ENCODE results near the gene MINK1. TPM values are rescaled to one million over a fixed set of nuclear protein-coding genes. Genes with fewer than 3 reads are reported as not detected.
A peak's percentile ranks its signal among the peaks of the same experiment; 100 is the strongest.

MINK1 gene
- polyA plus RNA-seq, 4 donors: 49.2 to 110 (median 64.7) TPM

- FAIRE-seq: no peak
- H3K36me3 ChIP-seq (ENCODE audit: control insufficient read depth in 3 of 3, insufficient read depth in 2 of 3, low read depth in 1 of 3, low read length in 3 of 3): peaks cover 0 to 51% (median 24%) of the 10 kb centered on the region in 3 donors
These were observed 113.3 kb downstream of the MINK1 start for GRCh38 chr17:4946312-4946976.

GRCh38 chr17:4947010-4947410, 113.9 kb downstream of the MINK1 start:
- Histone ChIP-seq H3K4me3 (ENCODE audit: low read depth in 1 of 3, low read length in 3 of 3) (peak overlapping the region; percentile 87 to 99 (median 93)), H3K27ac (ENCODE audit: low read depth in 1 of 3, low read length in 2 of 3) (peak overlapping the region; percentile 86 to 97 (median 86)), H3K27me3 (ENCODE audit: control insufficient read depth in 3 of 3, insufficient read depth in 3 of 3, low read length in 3 of 3) (no peaks in the 10 kb centered on the region), H3K9me3 (ENCODE audit: control insufficient read depth in 2 of 2, insufficient read depth in 1 of 2, low read depth in 1 of 2, low read length in 1 of 2) (no peaks in the 10 kb centered on the region), H3K36me3 (ENCODE audit: control insufficient read depth in 3 of 3, insufficient read depth in 2 of 3, low read depth in 1 of 3, low read length in 3 of 3) (peaks cover 0 to 48% (median 24%) of the 10 kb centered on the region in 3 donors), H3K4me1 (ENCODE audit: control insufficient read depth in 3 of 3, insufficient read depth in 2 of 3, low read depth in 1 of 3, low read length in 2 of 3) (peaks cover 4 to 41% (median 16%) of the 10 kb centered on the region in 3 donors)
- no peak for DNase-seq
- FAIRE-seq: no peak
- 0 to 5% (median 0%) methylated on average over 5 to 7 of the region's 7 CpGs for WGBS, 3 donors

More at GRCh38 chr17:4946312-4946976, 113.3 kb downstream of the MINK1 start:
- Histone ChIP-seq H3K27me3 (ENCODE audit: control insufficient read depth in 3 of 3, insufficient read depth in 3 of 3, low read length in 3 of 3) (no peaks in the 10 kb centered on the region), H3K9me3 (ENCODE audit: control insufficient read depth in 2 of 2, insufficient read depth in 1 of 2, low read depth in 1 of 2, low read length in 1 of 2) (no peaks in the 10 kb centered on the region), H3K27ac (ENCODE audit: low read depth in 1 of 3, low read length in 2 of 3) (peak overlapping the region; percentile 86 to 97 (median 86)), H3K4me1 (ENCODE audit: control insufficient read depth in 3 of 3, insufficient read depth in 2 of 3, low read depth in 1 of 3, low read length in 2 of 3) (peaks cover 4 to 42% (median 18%) of the 10 kb centered on the region in 3 donors), H3K4me3 (ENCODE audit: low read depth in 1 of 3, low read length in 3 of 3) (peak overlapping the region; percentile 87 to 99 (median 93))
- DNase-seq: no peak
- WGBS, 3 donors: 8 to 21% (median 8%) methylated on average over 16 of the region's 16 CpGs

Other genes with a start within 250 kb of the MINK1 start
- 10 to 100 TPM in 1 of 4 donors, 1 to 10 TPM in 1, not detected in 2; 1.5 to 10.4 TPM for gene SMTNL2, start 248.8 kb upstream of the MINK1 start, polyA plus RNA-seq
- gene ALOX15, start 191.7 kb upstream of the MINK1 start, polyA plus RNA-seq: under 1 TPM in 3 of 4 donors, not detected in 1; 0.15 to 0.49 (median 0.27) TPM
- 10 to 100 TPM in 2 of 4 donors, 1 to 10 TPM in 2; 7.3 to 57.7 (median 15.2) TPM for gene PELP1, start 129.2 kb upstream of the MINK1 start, polyA plus RNA-seq
- 100 to 1,000 TPM in 3 of 4 donors, 10 to 100 TPM in 1; 43.8 to 131 (median 110) TPM for gene ARRB2, start 122.7 kb upstream of the MINK1 start, polyA plus RNA-seq
- 10 to 100 TPM; 36.3 to 61.1 (median 42.7) TPM for gene MED11, start 101.9 kb upstream of the MINK1 start, polyA plus RNA-seq
- gene ZMYND15, start 93.5 kb upstream of the MINK1 start, polyA plus RNA-seq: 10 to 100 TPM in 2 of 4 donors, 1 to 10 TPM in 2; 2.0 to 13.5 (median 7.7) TPM
- gene CXCL16, start 93.4 kb upstream of the MINK1 start, polyA plus RNA-seq: 10 to 100 TPM; 37.5 to 77.8 (median 48.1) TPM
- 100 to 1,000 TPM in 2 of 4 donors, 10 to 100 TPM in 2; 27.8 to 503 (median 282) TPM for gene TM4SF5, start 61.5 kb upstream of the MINK1 start, polyA plus RNA-seq
- gene VMO1, start 47.0 kb upstream of the MINK1 start, polyA plus RNA-seq: 1 to 10 TPM; 1.3 to 6.9 (median 4.2) TPM
- 10 to 100 TPM in 3 of 4 donors, 1 to 10 TPM in 1; 4.2 to 49.4 (median 33.8) TPM for gene GLTPD2, start 44.4 kb upstream of the MINK1 start, polyA plus RNA-seq
- 100 to 1,000 TPM in 3 of 4 donors, 10 to 100 TPM in 1; 87.8 to 219 (median 174) TPM for gene PSMB6, start 37.2 kb upstream of the MINK1 start, polyA plus RNA-seq
- gene PLD2, start 26.2 kb upstream of the MINK1 start, polyA plus RNA-seq: 10 to 100 TPM in 2 of 4 donors, 1 to 10 TPM in 2; 9.2 to 18.8 (median 10.7) TPM
- 1 to 10 TPM in 2 of 4 donors, under 1 TPM in 2; 0.45 to 2.2 (median 1.2) TPM for gene C17orf107, start 66.2 kb downstream of the MINK1 start, polyA plus RNA-seq
- under 1 TPM; 0.27 to 0.66 (median 0.41) TPM for gene CHRNE, start 69.8 kb downstream of the MINK1 start, polyA plus RNA-seq
- gene GP1BA, start 98.9 kb downstream of the MINK1 start, polyA plus RNA-seq: 1 to 10 TPM in 1 of 4 donors, under 1 TPM in 1, not detected in 2; 0.06 to 1.4 TPM
- 10 to 100 TPM; 46.1 to 79.2 (median 60.8) TPM for gene SLC25A11, start 106.7 kb downstream of the MINK1 start, polyA plus RNA-seq
- 100 to 1,000 TPM; 108 to 132 (median 123) TPM for gene RNF167, start 106.9 kb downstream of the MINK1 start, polyA plus RNA-seq
- 1,000 to 10,000 TPM in 1 of 4 donors, 100 to 1,000 TPM in 3; 501 to 1,180 (median 908) TPM for gene PFN1, start 115.2 kb downstream of the MINK1 start, polyA plus RNA-seq
- 10 to 100 TPM; 10.7 to 98.0 (median 27.5) TPM for gene ENO3, start 117.8 kb downstream of the MINK1 start, polyA plus RNA-seq
- gene SPAG7, start 134.5 kb downstream of the MINK1 start, polyA plus RNA-seq: 100 to 1,000 TPM in 1 of 4 donors, 10 to 100 TPM in 3; 76.7 to 101 (median 80.0) TPM
- gene CAMTA2, start 154.3 kb downstream of the MINK1 start, polyA plus RNA-seq: 10 to 100 TPM; 34.1 to 93.7 (median 58.6) TPM
- 1 to 10 TPM; 2.1 to 4.9 (median 4.0) TPM for gene INCA1, start 164.2 kb downstream of the MINK1 start, polyA plus RNA-seq
- 100 to 1,000 TPM in 1 of 4 donors, 10 to 100 TPM in 3; 67.4 to 141 (median 82.5) TPM for gene KIF1C, start 164.6 kb downstream of the MINK1 start, polyA plus RNA-seq
- gene SLC52A1, start 202.1 kb downstream of the MINK1 start, polyA plus RNA-seq: 10 to 100 TPM in 3 of 4 donors, 1 to 10 TPM in 1; 1.9 to 44.5 (median 29.5) TPM
- gene ZFP3, start 245.1 kb downstream of the MINK1 start, polyA plus RNA-seq: 1 to 10 TPM; 2.7 to 9.5 (median 3.7) TPM

Data from small intestine (tissue), 7 donors.